K562 (cell line): Measurements from ENCODE around the gene TMCC2. TPM values are rescaled to one million over a fixed set of nuclear protein-coding genes. Genes with fewer than 3 reads are reported as not detected.

ENCODE experiments used
- BHLHE40 ChIP-seq: IDR thresholded peaks from 2 replicates; pipeline ENCODE4 v1.6.1; 2011; ENCODE audit warnings: low read length, improper control_type of control experiment
- CBX5 ChIP-seq: IDR thresholded peaks from 2 replicates; pipeline ENCODE4 v1.6.1; 2014; ENCODE audit warnings: low read depth, borderline replicate concordance
- DDX20 ChIP-seq: fragments of 450-650 bp; IDR thresholded peaks from 2 replicates; pipeline ENCODE4 v1.6.1; 2016; ENCODE audit warnings: missing genetic modification characterization, low read depth, mild to moderate bottlenecking, missing compliant biosample characterization, moderate library complexity
- GMEB1 ChIP-seq: fragments of 250-450 bp; sonication (Bioruptor Pico); IDR thresholded peaks from 2 replicates; pipeline ENCODE4 v1.4.0; 2020; ENCODE audit warnings: mild to moderate bottlenecking
- HMG20B ChIP-seq: fragments of 250-450 bp; sonication (Bioruptor Pico); IDR thresholded peaks from 2 replicates; pipeline ENCODE4 v1.5.0; 2021; ENCODE audit warnings: mild to moderate bottlenecking
- HOXB6 ChIP-seq: fragments of 250-450 bp; sonication (Bioruptor Pico); IDR thresholded peaks from 2 replicates; pipeline ENCODE4 v1.5.1; 2022; ENCODE audit warnings: mild to moderate bottlenecking, borderline replicate concordance
- KLF1 ChIP-seq: fragments of 450-650 bp; IDR thresholded peaks from 2 replicates; pipeline ENCODE4 v1.6.1; 2016; ENCODE audit warnings: missing genetic modification characterization, missing compliant biosample characterization
- NFYB ChIP-seq: IDR thresholded peaks from 2 replicates; pipeline ENCODE4 v1.6.1; 2011; ENCODE audit warnings: mild to moderate bottlenecking, moderate library complexity; ENCODE audit not compliant: insufficient read length; ENCODE audit errors: extremely low read depth
- POLR2AphosphoS5 ChIP-seq: IDR thresholded peaks from 2 replicates; pipeline ENCODE4 v1.6.1; 2011; ENCODE audit warnings: mild to moderate bottlenecking, low read depth, low read length, moderate library complexity; ENCODE audit not compliant: control insufficient read depth, insufficient read depth
- TCF7L2 ChIP-seq: fragments of 150-350 bp; IDR thresholded peaks from 2 replicates; pipeline ENCODE4 v1.6.1; 2016; ENCODE audit warnings: low read depth, mild to moderate bottlenecking, low read length, moderate library complexity
- ZNF146 ChIP-seq: IDR thresholded peaks from one replicate; pipeline ENCODE4 v1.6.1; 2018; ENCODE audit warnings: missing compliant biosample characterization; ENCODE audit not compliant: unreplicated experiment
- ZNF217 ChIP-seq: sonication (generic); formaldehyde crosslinking; IDR thresholded peaks from 2 replicates; pipeline ENCODE4 v1.8.0; 2022; ENCODE audit warnings: mild to moderate bottlenecking, missing genetic modification reagents
- ZNF280A ChIP-seq: fragments of 450-650 bp; IDR thresholded peaks from 2 replicates; pipeline ENCODE4 v1.6.1; 2018; ENCODE audit warnings: mild to moderate bottlenecking, low read depth; ENCODE audit not compliant: partially characterized antibody
- ZNF507 ChIP-seq: conservative IDR thresholded peaks from 2 replicates; pipeline ENCODE4 v1.6.1; 2017; ENCODE audit warnings: missing genetic modification characterization, missing compliant biosample characterization
- ZNF592 ChIP-seq: fragments of 450-650 bp; IDR thresholded peaks from 2 replicates; pipeline ENCODE4 v1.6.1; 2017; ENCODE audit warnings: antibody characterized with exemption, mild to moderate bottlenecking
- polyA plus RNA-seq, 8 experiments: library from polyadenylated mRNA; depleted of rRNA in 4 of 8; stranded (reverse) in 5 of 8; unstranded in 3 of 8; fragments of >200 nt; fragmentation: Nextera tagmentation in 2 of 8; fragmentation: Illumina TruSeq in 1 of 8; extraction: Ambion mirVana in 2 of 8; extraction: Trizol in 1 of 8; gene quantifications; 2 replicates each; pipeline versions ENCODE4 v1.2.1 to v1.2.3, GENCODE V29; 2011 to 2014; ENCODE audit warnings: inconsistent platforms in 1 of 8, missing spikeins in 1 of 8
- total RNA-seq, 7 experiments: library from RNA; depleted of rRNA in 6 of 7; stranded (reverse); fragments of >200 nt in 6 of 7; fragmentation: Illumina TruSeq in 2 of 7; extraction: Trizol in 2 of 7; gene quantifications; 2 replicates each; pipeline versions ENCODE4 v1.2.1 to v1.2.3, GENCODE V29; 2011 to 2021; ENCODE audit warnings: low replicate concordance in 1 of 7
- TF ChIP-seq, protein P1 (sequence below): fragments of 450-650 bp; conservative IDR thresholded peaks from 2 replicates; pipeline ENCODE4 v1.6.1; 2016; ENCODE audit warnings: missing genetic modification characterization, low read depth, mild to moderate bottlenecking, control low read depth, missing compliant biosample characterization
- TF ChIP-seq, protein P2 (sequence below): fragments of 450-650 bp; IDR thresholded peaks from 2 replicates; pipeline ENCODE4 v1.7.0; 2016; ENCODE audit warnings: borderline replicate concordance

Gene TMCC2
- total and polyA plus RNA-seq, 9 of the 15 experiments (the other 6 are each of a cell fraction or from before 2014, with no cell fraction given) = 0.06 to 1.8 (median 0.98) TPM

GRCh38 chr1:205263580-205264190 lies 35.9 kb downstream of the TMCC2 start (continued):
- TF ChIP-seq ZNF217 (CRISPR knock-in tag) = no peak
- TF ChIP-seq ZNF146 = no peak
- no peak for TF ChIP-seq HOXB6 (CRISPR knock-in tag)
- TF ChIP-seq ZNF280A = no peak
- TF ChIP-seq, protein P1, sequence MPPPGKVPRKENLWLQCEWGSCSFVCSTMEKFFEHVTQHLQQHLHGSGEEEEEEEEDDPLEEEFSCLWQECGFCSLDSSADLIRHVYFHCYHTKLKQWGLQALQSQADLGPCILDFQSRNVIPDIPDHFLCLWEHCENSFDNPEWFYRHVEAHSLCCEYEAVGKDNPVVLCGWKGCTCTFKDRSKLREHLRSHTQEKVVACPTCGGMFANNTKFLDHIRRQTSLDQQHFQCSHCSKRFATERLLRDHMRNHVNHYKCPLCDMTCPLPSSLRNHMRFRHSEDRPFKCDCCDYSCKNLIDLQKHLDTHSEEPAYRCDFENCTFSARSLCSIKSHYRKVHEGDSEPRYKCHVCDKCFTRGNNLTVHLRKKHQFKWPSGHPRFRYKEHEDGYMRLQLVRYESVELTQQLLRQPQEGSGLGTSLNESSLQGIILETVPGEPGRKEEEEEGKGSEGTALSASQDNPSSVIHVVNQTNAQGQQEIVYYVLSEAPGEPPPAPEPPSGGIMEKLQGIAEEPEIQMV (tag) = no peak
- TF ChIP-seq GMEB1 = no peak
- TF ChIP-seq CBX5 = no peak
- TF ChIP-seq NFYB = no peak
- no peak for TF ChIP-seq POLR2AphosphoS5
- no peak for TF ChIP-seq TCF7L2
- TF ChIP-seq KLF1 = no peak
- TF ChIP-seq, protein P2, sequence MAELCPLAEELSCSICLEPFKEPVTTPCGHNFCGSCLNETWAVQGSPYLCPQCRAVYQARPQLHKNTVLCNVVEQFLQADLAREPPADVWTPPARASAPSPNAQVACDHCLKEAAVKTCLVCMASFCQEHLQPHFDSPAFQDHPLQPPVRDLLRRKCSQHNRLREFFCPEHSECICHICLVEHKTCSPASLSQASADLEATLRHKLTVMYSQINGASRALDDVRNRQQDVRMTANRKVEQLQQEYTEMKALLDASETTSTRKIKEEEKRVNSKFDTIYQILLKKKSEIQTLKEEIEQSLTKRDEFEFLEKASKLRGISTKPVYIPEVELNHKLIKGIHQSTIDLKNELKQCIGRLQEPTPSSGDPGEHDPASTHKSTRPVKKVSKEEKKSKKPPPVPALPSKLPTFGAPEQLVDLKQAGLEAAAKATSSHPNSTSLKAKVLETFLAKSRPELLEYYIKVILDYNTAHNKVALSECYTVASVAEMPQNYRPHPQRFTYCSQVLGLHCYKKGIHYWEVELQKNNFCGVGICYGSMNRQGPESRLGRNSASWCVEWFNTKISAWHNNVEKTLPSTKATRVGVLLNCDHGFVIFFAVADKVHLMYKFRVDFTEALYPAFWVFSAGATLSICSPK = no peak
- TF ChIP-seq DDX20 (tag) = no peak
- no peak for TF ChIP-seq HMG20B (CRISPR knock-in tag)
- TF ChIP-seq ZNF507 (tag) = no peak
- TF ChIP-seq ZNF592 = no peak
- TF ChIP-seq BHLHE40 = no peak
